Mesenchymal stem cell (in vitro differentiated cells and primary cell): Measurements from ENCODE around the gene DUSP8.
"Not testable (repeated sequence)": the region's sequence is repeated elsewhere in the genome, so short reads cannot be mapped to it uniquely, and the experiment has no call there.

ENCODE experiments used
- DNase-seq: peaks from one replicate; pipeline ENCODE4 v3.0.0-alpha.2; 2013
- H2AFZ ChIP-seq: one replicate; pipeline ENCODE4 v1.6.1; 2013; ENCODE audit warnings: low read depth, mild to moderate bottlenecking, control low read depth, inconsistent platforms, low read length, moderate library complexity
- H2AK5ac ChIP-seq: 2 replicates; pipeline ENCODE4 v1.6.1; 2013; ENCODE audit warnings: low read length, moderate library complexity, mild to moderate bottlenecking, inconsistent platforms; ENCODE audit not compliant: severe bottlenecking
- H2BK120ac ChIP-seq: one replicate; pipeline ENCODE4 v1.6.1; 2013; ENCODE audit warnings: low read depth, mild to moderate bottlenecking, inconsistent platforms, low read length, moderate library complexity
- H2BK12ac ChIP-seq, 2 experiments: one replicate each; pipeline ENCODE4 v1.6.1; 2013; ENCODE audit warnings: inconsistent platforms in 2 of 2, low read length in 2 of 2, mild to moderate bottlenecking in 2 of 2, moderate library complexity in 2 of 2, control low read depth in 1 of 2
- H2BK15ac ChIP-seq: one replicate; pipeline ENCODE4 v1.6.1; 2013; ENCODE audit warnings: mild to moderate bottlenecking, low read depth, inconsistent platforms; ENCODE audit not compliant: poor library complexity, severe bottlenecking
- H2BK5ac ChIP-seq: 2 replicates; pipeline ENCODE4 v1.6.1; 2013; ENCODE audit warnings: low read depth, mild to moderate bottlenecking, low read length, control low read depth, inconsistent platforms; ENCODE audit not compliant: poor library complexity, severe bottlenecking
- H3K14ac ChIP-seq, 2 experiments: one replicate each; pipeline ENCODE4 v1.6.1; 2013; ENCODE audit warnings: inconsistent platforms in 2 of 2, low read length in 2 of 2, control low read depth in 1 of 2, mild to moderate bottlenecking in 1 of 2, moderate library complexity in 1 of 2
- H3K18ac ChIP-seq, 2 experiments: one replicate each; pipeline ENCODE4 v1.6.1; 2013; ENCODE audit warnings: inconsistent platforms in 2 of 2, low read length in 2 of 2, control low read depth in 1 of 2, low read depth in 1 of 2, mild to moderate bottlenecking in 1 of 2
- H3K23ac ChIP-seq, 2 experiments: one replicate each; pipeline ENCODE4 v1.6.1; 2013; ENCODE audit warnings: inconsistent platforms in 2 of 2, low read length in 2 of 2, mild to moderate bottlenecking in 2 of 2, moderate library complexity in 2 of 2, control low read depth in 1 of 2
- H3K27ac ChIP-seq: 2 replicates; pipeline ENCODE4 v1.5.1; 2013; ENCODE audit warnings: mild to moderate bottlenecking, moderate library complexity, low read length, control low read depth, inconsistent platforms; ENCODE audit not compliant: poor library complexity, severe bottlenecking
- H3K27me3 ChIP-seq, 2 experiments: 2 replicates each; pipeline versions ENCODE4 v1.6.1 to v1.7.0; 2013; ENCODE audit warnings: low read length in 2 of 2, mild to moderate bottlenecking in 2 of 2, moderate library complexity in 2 of 2, control low read depth in 1 of 2, inconsistent platforms in 1 of 2; ENCODE audit not compliant: control insufficient read depth in 1 of 2, insufficient read depth in 1 of 2
- H3K36me3 ChIP-seq, 2 experiments: 2 replicates each; pipeline versions ENCODE4 v1.6.1 to v1.7.0; 2013; ENCODE audit warnings: low read length in 2 of 2, control low read depth in 1 of 2, inconsistent platforms in 1 of 2, low read depth in 1 of 2, mild to moderate bottlenecking in 1 of 2; ENCODE audit not compliant: insufficient read depth in 2 of 2, control insufficient read depth in 1 of 2
- H3K4ac ChIP-seq, 2 experiments: one replicate each; pipeline ENCODE4 v1.6.1; 2013; ENCODE audit warnings: inconsistent platforms in 2 of 2, low read length in 2 of 2, mild to moderate bottlenecking in 2 of 2, moderate library complexity in 2 of 2, control low read depth in 1 of 2, low read depth in 1 of 2
- H3K4me1 ChIP-seq: 2 replicates; pipeline ENCODE4 v1.6.1; 2013; ENCODE audit warnings: low read depth, low read length, control low read depth; ENCODE audit not compliant: control insufficient read depth, insufficient read depth
- H3K4me2 ChIP-seq: 2 replicates; pipeline ENCODE4 v1.6.1; 2013; ENCODE audit warnings: low read length, mild to moderate bottlenecking, inconsistent platforms; ENCODE audit not compliant: poor library complexity, severe bottlenecking
- H3K4me3 ChIP-seq, 2 experiments: 2 replicates each; pipeline versions ENCODE4 v1.5.1 to v1.7.0; 2013; ENCODE audit warnings: low read length in 2 of 2, mild to moderate bottlenecking in 2 of 2, control low read depth in 1 of 2, low read depth in 1 of 2; ENCODE audit not compliant: insufficient read depth in 1 of 2
- H3K79me1 ChIP-seq: replicated peaks from 2 replicates; pipeline ENCODE4 v1.6.1; 2013; ENCODE audit warnings: mild to moderate bottlenecking, control low read depth, low read length, inconsistent platforms; ENCODE audit not compliant: poor library complexity, severe bottlenecking
- H3K9ac ChIP-seq: 2 replicates; pipeline ENCODE4 v1.7.0; 2013; ENCODE audit warnings: mild to moderate bottlenecking, low read length, moderate library complexity
- H3K9me3 ChIP-seq: 2 replicates; pipeline ENCODE4 v1.7.0; 2013; ENCODE audit warnings: mild to moderate bottlenecking, low read length; ENCODE audit not compliant: control insufficient read depth
- H4K8ac ChIP-seq: one replicate; pipeline ENCODE4 v1.6.1; 2013; ENCODE audit warnings: inconsistent platforms, mild to moderate bottlenecking, low read length, moderate library complexity
- H4K91ac ChIP-seq: one replicate; pipeline ENCODE4 v1.6.1; 2013; ENCODE audit warnings: mild to moderate bottlenecking, low read length, inconsistent platforms
- WGBS: methylation state at CpG from one replicate; pipeline ENCODE4 v1.1.7; 2013; ENCODE audit warnings: mixed read lengths; 5-methylcytosine and 5-hydroxymethylcytosine counted together

DUSP8 gene

GRCh38 chr11:1598816-1599215 lies 26.7 kb upstream of the DUSP8 start:
- no peak overlapping the region for H2BK5ac ChIP-seq
- H3K18ac ChIP-seq: no peak overlapping the region
- H2BK120ac ChIP-seq: no peak overlapping the region
- no peak overlapping the region for H3K9ac ChIP-seq
- no peak overlapping the region for H2BK12ac ChIP-seq
- no peak overlapping the region for H2AK5ac ChIP-seq
- no peak overlapping the region for H3K23ac ChIP-seq
- no peak overlapping the region for H4K91ac ChIP-seq
- H3K9me3 ChIP-seq: no peaks in the 10 kb centered on the region
- no peak overlapping the region for H2AFZ ChIP-seq
- H3K4ac ChIP-seq: no peak overlapping the region
- no peak for DNase-seq
- no peak overlapping the region for H2BK15ac ChIP-seq
- no peak overlapping the region for H3K4me3 ChIP-seq
- peaks cover 58 to 83% of the 10 kb centered on the region in 2 experiments for H3K27me3 ChIP-seq
- no peaks in the 10 kb centered on the region for H3K79me1 ChIP-seq
- 40% methylated on average over 1 of the region's 6 CpGs for WGBS
- H4K8ac ChIP-seq: no peak overlapping the region
- no peak overlapping the region for H3K4me2 ChIP-seq
- H3K36me3 ChIP-seq: no peaks in the 10 kb centered on the region
- H3K27ac ChIP-seq: no peak overlapping the region
- H3K14ac ChIP-seq: no peak overlapping the region
- no peaks in the 10 kb centered on the region for H3K4me1 ChIP-seq

DNA sequence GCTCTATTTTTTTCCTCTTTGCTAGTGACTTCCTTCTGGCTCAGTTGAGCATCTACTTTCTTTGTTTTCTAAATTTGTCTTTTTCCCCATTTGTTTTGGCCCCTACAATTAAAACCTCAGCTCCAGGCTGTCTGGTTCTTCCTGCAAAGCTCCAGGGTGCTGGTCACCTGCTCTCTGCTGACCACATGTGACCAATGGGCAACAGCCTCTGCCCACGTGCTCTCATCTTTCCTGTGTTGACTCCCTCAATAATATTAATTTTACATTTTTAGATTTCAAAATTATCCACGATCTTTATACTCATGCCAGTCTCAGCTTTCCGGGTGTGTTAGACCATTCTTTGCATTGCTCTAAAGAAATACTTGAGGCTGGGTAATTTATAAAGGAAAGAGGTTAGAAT lies 26.3 kb upstream of the DUSP8 start:
- not testable (repeated sequence) for H3K18ac ChIP-seq, H3K23ac ChIP-seq, H3K4me3 ChIP-seq, H2AK5ac ChIP-seq, H3K4me1 ChIP-seq, H2BK12ac ChIP-seq, DNase-seq, H2BK5ac ChIP-seq, H4K91ac ChIP-seq, H2AFZ ChIP-seq, H3K36me3 ChIP-seq, H3K27ac ChIP-seq, H4K8ac ChIP-seq, H3K79me1 ChIP-seq, H2BK120ac ChIP-seq, H2BK15ac ChIP-seq, H3K9ac ChIP-seq, H3K4ac ChIP-seq, H3K4me2 ChIP-seq, H3K9me3 ChIP-seq, H3K14ac ChIP-seq
- H3K27me3 ChIP-seq: peaks cover 62 to 83% of the 10 kb centered on the region in 2 experiments
- WGBS: 76% methylated on average over 3 of the region's 3 CpGs

- Histone ChIP-seq H3K4me2 (no peak within 1 kb of the TSS), H3K14ac (no peak within 1 kb of the TSS), H3K27me3 (peaks cover 65 to 82% of the 10 kb centered on the region in 2 experiments), H3K79me1 (no peaks in the 10 kb centered on the region), H4K8ac (no peak within 1 kb of the TSS), H4K91ac (no peak within 1 kb of the TSS), H3K36me3 (no peaks in the 10 kb centered on the region), H3K9me3 (no peaks in the 10 kb centered on the region), H3K4me1 (no peaks in the 10 kb centered on the region), H3K4me3 (no peak within 1 kb of the TSS), H2BK12ac (no peak within 1 kb of the TSS), H3K18ac (no peak within 1 kb of the TSS), H3K23ac (no peak within 1 kb of the TSS), H3K4ac (no peak within 1 kb of the TSS), H3K27ac (no peak within 1 kb of the TSS), H3K9ac (no peak within 1 kb of the TSS), H2BK120ac (no peak within 1 kb of the TSS), H2BK15ac (no peak within 1 kb of the TSS), H2AFZ (no peak within 1 kb of the TSS), H2BK5ac (no peak within 1 kb of the TSS), H2AK5ac (no peak within 1 kb of the TSS)
- no CpG with 5 or more reads among the region's 4 CpGs for WGBS
- no peak for DNase-seq
Observed at GRCh38 chr11:1597994-1598380, 25.9 kb upstream of the DUSP8 start, which contains the start of gene KRTAP5-2. TSS of gene KRTAP5-2 (minus strand) at chr11:1598294. CDS start at chr11:1598250, 44 bp downstream.

DNA sequence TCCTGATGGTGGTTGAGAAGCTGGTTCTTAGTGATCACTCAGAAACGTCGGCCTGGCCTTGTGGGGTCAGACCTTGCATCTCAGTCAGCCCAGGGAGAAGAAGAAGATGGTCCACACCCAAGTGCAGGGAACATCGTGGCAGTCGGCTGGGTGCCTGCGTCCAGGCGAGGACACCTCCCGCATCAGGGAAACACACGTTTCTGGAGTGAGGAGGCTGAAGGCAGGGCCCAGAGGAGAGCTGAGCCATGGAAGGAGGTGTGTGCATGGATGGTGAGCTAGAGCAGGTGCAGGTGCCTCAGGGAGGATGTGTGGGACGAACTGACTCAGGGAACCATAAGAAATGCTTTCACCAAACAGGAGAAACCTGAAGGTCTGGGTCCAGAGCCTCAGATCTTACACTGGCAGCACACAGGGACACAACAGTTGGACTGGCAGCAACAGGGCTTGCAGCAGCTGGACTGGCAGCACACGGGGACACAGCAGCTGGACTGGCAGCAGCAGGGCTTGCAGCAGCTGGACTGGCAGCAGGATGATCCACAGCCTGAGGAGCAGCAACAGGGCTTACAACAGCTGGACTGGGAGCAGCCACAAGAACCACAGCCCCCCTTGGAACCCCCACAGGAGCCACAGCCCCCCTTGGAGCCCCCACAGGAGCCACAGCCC lies 25.4 kb upstream of the DUSP8 start:
- H2BK12ac ChIP-seq: no peak overlapping the region
- H2BK120ac ChIP-seq: no peak overlapping the region
- H4K8ac ChIP-seq: no peak overlapping the region
- no peak overlapping the region for H3K4ac ChIP-seq
- H3K4me1 ChIP-seq: no peaks in the 10 kb centered on the region
- no peaks in the 10 kb centered on the region for H3K36me3 ChIP-seq
- H3K9me3 ChIP-seq: no peaks in the 10 kb centered on the region
- no peaks in the 10 kb centered on the region for H3K79me1 ChIP-seq
- no peak overlapping the region for H3K23ac ChIP-seq
- no peak overlapping the region for H3K4me2 ChIP-seq
- peaks cover 67 to 85% of the 10 kb centered on the region in 2 experiments for H3K27me3 ChIP-seq
- H3K18ac ChIP-seq: no peak overlapping the region
- H3K9ac ChIP-seq: no peak overlapping the region
- no peak overlapping the region for H3K4me3 ChIP-seq
- H4K91ac ChIP-seq: no peak overlapping the region
- DNase-seq: no peak
- no peak overlapping the region for H3K14ac ChIP-seq
- no peak overlapping the region for H2BK15ac ChIP-seq
- 82% methylated on average over 10 of the region's 10 CpGs for WGBS
- no peak overlapping the region for H2BK5ac ChIP-seq
- H3K27ac ChIP-seq: no peak overlapping the region
- no peak overlapping the region for H2AK5ac ChIP-seq
- H2AFZ ChIP-seq: no peak overlapping the region
